Lower leg skin (tissue), 4 donors: Measurements from ENCODE around the gene NR1H3. TPM values are rescaled to one million over a fixed set of nuclear protein-coding genes. Genes with fewer than 3 reads are reported as not detected.

Experiments
- DNase-seq, 2 donors: peaks; one replicate each; pipeline ENCODE4 v3.0.0-alpha.2; 2019; ENCODE audit warnings: low spot score in 2 of 2
- H3K4me3 ChIP-seq: fragments of 200-600 bp; sonication (generic); 2 replicates; pipeline ENCODE4 v1.5.1; 2017; ENCODE audit warnings: mild to moderate bottlenecking, low read depth; ENCODE audit not compliant: poor library complexity, severe bottlenecking
- CTCF ChIP-seq, 3 donors: fragments of 450-650 bp; IDR thresholded peaks; one replicate each; pipeline ENCODE4 v1.5.1; 2016; ENCODE audit warnings: antibody characterized with exemption in 3 of 3, mild to moderate bottlenecking in 3 of 3, moderate library complexity in 2 of 3
- POLR2A ChIP-seq, 2 donors: fragments of 450-650 bp; IDR thresholded peaks; one replicate each; pipeline ENCODE4 v1.6.1; 2016 to 2017; ENCODE audit warnings: antibody characterized with exemption in 2 of 2, mild to moderate bottlenecking in 1 of 2, moderate library complexity in 1 of 2
- WGBS, 2 donors: methylation state at CpG; one replicate each; pipeline ENCODE4 v1.1.5; 2018; 5-methylcytosine and 5-hydroxymethylcytosine counted together
- intact Hi-C: fragments of 100-400 bp; cut with DNase I; formaldehyde crosslinking; loops from one replicate; pipeline ENCODE4 v1.15.0; 2023; ENCODE audit warnings: low total_unique reads
- total RNA-seq, 4 donors: library from RNA; depleted of rRNA; stranded (reverse); fragments of >200 nt; gene quantifications; one replicate each; pipeline ENCODE4 v1.1.0, GENCODE V29; 2016

The NR1H3 gene
- total RNA-seq, 4 donors from 2014 or later, result 18.5 to 34.6 (median 23.4) TPM

- TF ChIP-seq CTCF (IDR thresholded peaks at IDR 0.05), result no peak
- no peak for TF ChIP-seq POLR2A (IDR thresholded peaks at IDR 0.05)
- 92 to 95% methylated on average over 28 of the region's 28 CpGs for WGBS, 2 donors
- intact Hi-C loops, result no loop called here
- DNase-seq, result no peak
- H3K4me3 ChIP-seq, result no peak overlapping the region
Observed at GRCh38 chr11:47274495-47275235, 16.9 kb downstream of the NR1H3 start.

GRCh38 chr11:47276923-47277322 is 19.1 kb downstream of the NR1H3 start:
- intact Hi-C loops, result no loop called here
- TF ChIP-seq CTCF (IDR thresholded peaks at IDR 0.05) (no peak), POLR2A (IDR thresholded peaks at IDR 0.05) (no peak)
- 93% methylated on average over 4 of the region's 4 CpGs for WGBS, 2 donors

GRCh38 chr11:47278058-47278457 is 20.3 kb downstream of the NR1H3 start:
- no peak overlapping the region for H3K4me3 ChIP-seq
- WGBS, 2 donors, result 75 to 84% methylated on average over 3 of the region's 3 CpGs
- intact Hi-C loops, result no loop called here
- TF ChIP-seq POLR2A (IDR thresholded peaks at IDR 0.05) (no peak), CTCF (IDR thresholded peaks at IDR 0.05) (no peak)
- DNase-seq, result no peak

More at GRCh38 chr11:47276923-47277322, 19.1 kb downstream of the NR1H3 start:
- no peak overlapping the region for H3K4me3 ChIP-seq
- no peak for DNase-seq

GRCh38 chr11:47278769-47279168 is 21.0 kb downstream of the NR1H3 start:
- TF ChIP-seq POLR2A (IDR thresholded peaks at IDR 0.05) (no peak), CTCF (IDR thresholded peaks at IDR 0.05) (no peak)
- no peak overlapping the region for H3K4me3 ChIP-seq
- 91 to 94% methylated on average over 4 of the region's 4 CpGs for WGBS, 2 donors
- intact Hi-C loops, result no loop called here
- DNase-seq, result no peak

- no peak overlapping the region for H3K4me3 ChIP-seq
- DNase-seq, result no peak
- TF ChIP-seq POLR2A (IDR thresholded peaks at IDR 0.05) (no peak), CTCF (IDR thresholded peaks at IDR 0.05) (no peak)
- intact Hi-C loops, result no loop called here
Observed at GRCh38 chr11:47280099-47280498, 22.3 kb downstream of the NR1H3 start.

GRCh38 chr11:47280860-47281259 is 23.1 kb downstream of the NR1H3 start:
- no peak for DNase-seq
- TF ChIP-seq POLR2A (IDR thresholded peaks at IDR 0.05), result no peak
- H3K4me3 ChIP-seq, result no peak overlapping the region
- intact Hi-C loops, result no loop called here
- 74 to 86% methylated on average over 5 of the region's 5 CpGs for WGBS, 2 donors
